Endothelial cell of umbilical vein (primary cell): ENCODE results near the gene ATP2C2. TPM values are rescaled to one million over a fixed set of nuclear protein-coding genes. Genes with fewer than 3 reads are reported as not detected.

ENCODE experiments used
- BruUV-seq: library from RNA; stranded (reverse); fragments of 400-500 nt; replicated peaks from 2 replicates; lab custom pipeline; 2021; lab: Mats Ljungman, UMichigan
- CTCF ChIA-PET: fragments of 300-600, 350-600 bp; sonication (Branson Sonifier 250); formaldehyde crosslinking; loops from one replicate; lab custom pipeline; 2021; ENCODE audit warnings: antibody characterized with exemption, inconsistent platforms; lab: Charles Lee
- POLR2A ChIA-PET: fragments of 300-600, 350-600 bp; sonication (Branson Sonifier 250); formaldehyde crosslinking; loops from one replicate; lab custom pipeline; 2021; ENCODE audit warnings: antibody characterized with exemption, inconsistent platforms; lab: Charles Lee
- DNase-seq: peaks from one replicate; pipeline ENCODE4 v3.0.0-alpha.2; 2011; ENCODE audit warnings: low read depth, low spot score
- FAIRE-seq: peaks from 2 replicates; lab custom pipeline; 2011; peaks lifted over from hg19 to GRCh38; lab: Jason Lieb, UNC
- H2AFZ ChIP-seq: 2 replicates; pipeline ENCODE4 v1.6.0; 2012; ENCODE audit warnings: low read depth, low read length, control low read depth, inconsistent platforms
- H3K27ac ChIP-seq: 2 replicates; pipeline ENCODE4 v1.5.1; 2011; ENCODE audit warnings: low read depth, mild to moderate bottlenecking, control low read depth, low read length, moderate library complexity; ENCODE audit not compliant: insufficient read depth
- H3K27me3 ChIP-seq, 2 experiments: 2 replicates each; pipeline versions ENCODE4 v1.6.0 to v1.6.1; 2011; ENCODE audit warnings: low read length in 2 of 2, mixed read lengths in 1 of 2; ENCODE audit not compliant: control insufficient read depth in 2 of 2, insufficient read depth in 2 of 2
- H3K36me3 ChIP-seq, 2 experiments: 2 replicates in 1 of 2; 3 replicates in 1 of 2; pipeline ENCODE4 v1.5.1; 2011; ENCODE audit warnings: low read length in 2 of 2, mild to moderate bottlenecking in 1 of 2, moderate library complexity in 1 of 2; ENCODE audit not compliant: control insufficient read depth in 2 of 2, insufficient read depth in 2 of 2; ENCODE audit errors: extremely low read depth in 1 of 2
- H3K4me1 ChIP-seq: 3 replicates; pipeline ENCODE4 v1.5.1; 2011; ENCODE audit warnings: mild to moderate bottlenecking, low read length; ENCODE audit not compliant: control insufficient read depth, insufficient read depth; ENCODE audit errors: extremely low read depth
- H3K4me2 ChIP-seq: 2 replicates; pipeline ENCODE4 v1.6.1; 2011; ENCODE audit warnings: low read length, control low read depth, mixed read lengths; ENCODE audit not compliant: insufficient read depth
- H3K4me3 ChIP-seq, 3 experiments: fragments of 200-600 bp in 1 of 3; sonication (generic), shearing (Covaris generic) in 1 of 3; replicated peaks in 1 of 3; 2 replicates each; pipeline ENCODE4 v1.5.1; 2011 to 2016; ENCODE audit warnings: control low read depth in 3 of 3, low read length in 3 of 3, mild to moderate bottlenecking in 2 of 3, inconsistent platforms in 1 of 3, low read depth in 1 of 3, moderate library complexity in 1 of 3; ENCODE audit not compliant: insufficient read depth in 1 of 3
- H3K79me2 ChIP-seq: 2 replicates; pipeline ENCODE4 v1.6.0; 2012; ENCODE audit warnings: low read length, inconsistent platforms; ENCODE audit not compliant: control insufficient read depth, insufficient read depth
- H3K9ac ChIP-seq: replicated peaks from 2 replicates; pipeline ENCODE3; 2011; ENCODE audit warnings: low read length, control low read depth; ENCODE audit not compliant: insufficient read depth; ENCODE audit errors: extremely low read depth
- H3K9me1 ChIP-seq: replicated peaks from 3 replicates; pipeline ENCODE4 v1.6.0; 2011; ENCODE audit warnings: mild to moderate bottlenecking, low read length; ENCODE audit not compliant: control insufficient read depth, insufficient read depth; ENCODE audit errors: extremely low read depth
- H3K9me3 ChIP-seq: replicated peaks from 2 replicates; pipeline ENCODE4 v1.5.1; 2012; ENCODE audit warnings: low read length, inconsistent platforms; ENCODE audit not compliant: control insufficient read depth, insufficient read depth
- H4K20me1 ChIP-seq: replicated peaks from 2 replicates; pipeline ENCODE3; 2011; ENCODE audit warnings: mild to moderate bottlenecking, low read length; ENCODE audit not compliant: control insufficient read depth, insufficient read depth; ENCODE audit errors: extremely low read depth
- CTCF ChIP-seq, 2 donors: IDR thresholded peaks; 1 replicate in 1 of 2; 2 replicates in 1 of 2; pipeline ENCODE4 v1.5.1; 2011; ENCODE audit warnings: low read length in 2 of 2, mild to moderate bottlenecking in 2 of 2, moderate library complexity in 2 of 2, control low read depth in 1 of 2, inconsistent platforms in 1 of 2, low read depth in 1 of 2; ENCODE audit not compliant: insufficient read depth in 1 of 2; ENCODE audit errors: extremely low read depth in 1 of 2
- EZH2 ChIP-seq: IDR thresholded peaks from 2 replicates; pipeline ENCODE4 v1.6.1; 2012; ENCODE audit warnings: borderline replicate concordance, low read depth, mild to moderate bottlenecking, moderate library complexity, low read length, inconsistent platforms; ENCODE audit not compliant: severe bottlenecking
- FOS ChIP-seq: IDR thresholded peaks from 2 replicates; pipeline ENCODE4 v1.6.1; 2011; ENCODE audit warnings: mild to moderate bottlenecking, low read length, moderate library complexity, borderline replicate concordance; ENCODE audit not compliant: insufficient read depth
- GATA2 ChIP-seq: IDR thresholded peaks from 2 replicates; pipeline ENCODE4 v1.7.0; 2011; ENCODE audit warnings: low read depth, mild to moderate bottlenecking, moderate library complexity, mixed read lengths, low read length; ENCODE audit not compliant: insufficient read length, insufficient read depth
- JUN ChIP-seq: IDR thresholded peaks from 2 replicates; pipeline ENCODE4 v1.6.1; 2011; ENCODE audit warnings: borderline replicate concordance, low read depth; ENCODE audit not compliant: insufficient read length, insufficient read depth
- MAX ChIP-seq: IDR thresholded peaks from 2 replicates; pipeline ENCODE4 v1.6.1; 2011; ENCODE audit not compliant: insufficient read depth, insufficient read length
- MYC ChIP-seq: IDR thresholded peaks from one replicate; pipeline ENCODE4 v1.6.1; 2011; ENCODE audit warnings: mild to moderate bottlenecking, low read depth, low read length
- POLR2A ChIP-seq: IDR thresholded peaks from 2 replicates; pipeline ENCODE4 v1.6.1; 2012; ENCODE audit warnings: low read depth, mild to moderate bottlenecking, control low read depth, low read length
- POLR2AphosphoS5 ChIP-seq: IDR thresholded peaks from 2 replicates; pipeline ENCODE4 v1.6.1; 2012; ENCODE audit warnings: low read depth, mild to moderate bottlenecking, control low read depth, low read length, moderate library complexity; ENCODE audit not compliant: insufficient read depth
- dilution Hi-C: fragments of 300-500 bp; cut with MboI; formaldehyde crosslinking; loops from one replicate; pipeline ENCODE4 v1.15.0; 2019; ENCODE audit warnings: low sequenced_read_pairs; ENCODE audit not compliant: extremely low pct_ligation_motif_present
- intact Hi-C: fragments of 100-400 bp; cut with micrococcal nuclease; formaldehyde crosslinking; loops from one replicate; pipeline ENCODE4 v1.10.0; 2022
- polyA plus RNA-seq, 4 experiments: library from polyadenylated mRNA; depleted of rRNA in 3 of 4; stranded (reverse) in 3 of 4; unstranded in 1 of 4; fragments of >200 nt; gene quantifications; 2 replicates each; pipeline versions ENCODE4 v1.2.1 to v1.2.3, GENCODE V29; 2011 to 2012; ENCODE audit warnings: missing spikeins in 1 of 4
- total RNA-seq: library from RNA; stranded (reverse); gene quantifications from 2 replicates; pipeline ENCODE4 v1.2.3, GENCODE V29; 2021

The ATP2C2 gene
- total and polyA plus RNA-seq, 2 donors (not counting 3 experiments of a cell fraction or from before 2014, with no cell fraction given) = not detected

GRCh38 chr16:84461029-84461412 is 92.7 kb downstream of the ATP2C2 start:
- no peaks in the 10 kb centered on the region for H4K20me1 ChIP-seq
- no peak overlapping the region for H3K4me3 ChIP-seq
- peaks cover 0 to 2% of the 10 kb centered on the region in 2 experiments for H3K36me3 ChIP-seq
- H3K79me2 ChIP-seq = no peaks in the 10 kb centered on the region
- DNase-seq (no peak), FAIRE-seq (no peak)
- intact Hi-C loops = no loop called here
- H2AFZ ChIP-seq = no peak overlapping the region
- ChIA-PET CTCF (no interaction called here), POLR2A (no interaction called here)
- no peak overlapping the region for H3K27ac ChIP-seq
- H3K27me3 ChIP-seq = no peaks in the 10 kb centered on the region
- H3K9ac ChIP-seq = no peak overlapping the region
- TF ChIP-seq EZH2 (no peak), GATA2 (no peak), CTCF (IDR thresholded peaks at IDR 0.05; ENCODE audit: extremely low read depth in 1 of 2, insufficient read depth in 1 of 2, low read depth in 1 of 2, low read length in 2 of 2) (no peak), POLR2AphosphoS5 (no peak), MAX (no peak), FOS (no peak), JUN (no peak), MYC (no peak), POLR2A (no peak)
- H3K4me2 ChIP-seq = no peak overlapping the region
- dilution Hi-C loops = no loop called here
- H3K9me3 ChIP-seq = no peaks in the 10 kb centered on the region
- H3K9me1 ChIP-seq = no peaks in the 10 kb centered on the region
- BruUV-seq = no TSS peak
- no peaks in the 10 kb centered on the region for H3K4me1 ChIP-seq
